HTR-8/SVneo (cell line): Measurements from ENCODE around the gene DCPS.
A peak's percentile ranks its signal among the peaks of the same experiment; 100 is the strongest.
"Not testable (repeated sequence)": the region's sequence is repeated elsewhere in the genome, so short reads cannot be mapped to it uniquely, and the experiment has no call there.

Experiments
- DNase-seq: peaks from one replicate; pipeline ENCODE4 v3.0.0; 2011; ENCODE audit warnings: low spot score, mixed read lengths; ENCODE audit not compliant: insufficient read length
- FAIRE-seq: peaks from 2 replicates; lab custom pipeline; 2011; peaks lifted over from hg19 to GRCh38; lab: Jason Lieb, UNC

The DCPS gene

DNA sequence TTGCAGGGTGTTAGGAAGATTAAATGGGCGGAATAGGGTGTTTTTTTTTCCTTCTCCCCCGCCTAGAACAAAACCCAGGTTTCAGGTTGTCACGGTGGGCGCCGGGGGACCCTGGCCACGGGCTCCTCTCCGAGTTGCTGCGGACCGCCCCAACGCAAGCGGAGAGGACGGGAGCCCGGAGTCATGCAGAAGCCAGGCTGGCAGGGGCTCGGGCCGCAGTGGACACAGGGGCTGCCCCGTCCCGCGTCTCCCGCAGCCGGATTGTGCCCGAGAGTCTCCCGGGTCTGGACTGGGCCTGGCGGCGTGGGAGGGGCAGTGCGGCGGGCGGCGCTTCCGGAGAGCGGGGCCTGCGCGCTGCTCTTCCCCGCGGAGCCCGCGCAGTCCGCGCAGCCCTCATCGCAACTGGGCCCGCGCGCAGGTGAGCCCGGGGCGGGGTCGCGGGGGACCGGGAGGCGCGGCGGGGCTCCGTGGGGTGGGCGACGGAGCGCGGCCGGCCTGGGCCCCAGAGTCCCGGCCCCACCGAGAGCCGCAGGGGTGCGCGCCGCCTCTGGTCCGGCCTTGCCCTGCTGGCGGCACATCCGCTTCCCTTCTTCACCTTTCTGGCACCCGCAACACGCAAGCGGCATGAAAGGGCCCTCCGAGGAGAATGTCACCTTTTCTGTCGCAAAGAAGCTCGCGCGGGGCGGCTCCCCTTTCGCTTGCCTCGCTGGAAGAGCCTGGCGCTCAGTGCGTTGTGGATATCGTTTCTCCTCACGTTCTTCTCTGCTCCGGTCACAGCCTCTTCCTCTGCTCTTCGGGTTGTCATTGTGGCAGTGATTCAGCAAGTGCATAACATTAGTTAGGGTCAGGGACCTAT is 20.9 kb upstream of the DCPS start, which contains the start of gene TIRAP:
TIRAP (plus strand) TSS at position 358 of the 856 bp plus-strand sequence. CDS start 7,802 bp downstream, outside the sequence.
- no peak for FAIRE-seq

DNA sequence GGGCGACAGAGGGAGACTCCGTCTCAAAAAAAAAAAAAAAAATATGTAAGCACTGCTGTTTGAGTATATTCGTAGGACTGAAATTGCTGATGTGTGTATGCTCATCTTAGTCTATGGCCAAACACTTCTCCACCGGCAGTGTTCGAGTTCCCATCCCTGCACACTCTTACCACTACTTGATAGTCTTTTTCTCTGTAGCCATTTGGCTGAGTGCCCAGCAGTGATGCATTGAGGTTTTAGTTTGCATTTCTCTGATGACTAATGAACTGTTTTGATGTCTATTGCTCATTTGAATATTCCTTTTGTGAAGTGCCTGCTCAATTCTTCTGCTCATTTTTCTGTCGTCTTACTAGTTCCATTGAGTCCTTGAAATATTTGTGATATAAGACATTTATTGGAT is 19.0 kb upstream of the DCPS start:
- peak; percentile 45 for DNase-seq
- no peak for FAIRE-seq

More for the DNA sequence above, 20.9 kb upstream of the DCPS start, which contains the start of gene TIRAP:
- peak; percentile 33 for DNase-seq

DNA sequence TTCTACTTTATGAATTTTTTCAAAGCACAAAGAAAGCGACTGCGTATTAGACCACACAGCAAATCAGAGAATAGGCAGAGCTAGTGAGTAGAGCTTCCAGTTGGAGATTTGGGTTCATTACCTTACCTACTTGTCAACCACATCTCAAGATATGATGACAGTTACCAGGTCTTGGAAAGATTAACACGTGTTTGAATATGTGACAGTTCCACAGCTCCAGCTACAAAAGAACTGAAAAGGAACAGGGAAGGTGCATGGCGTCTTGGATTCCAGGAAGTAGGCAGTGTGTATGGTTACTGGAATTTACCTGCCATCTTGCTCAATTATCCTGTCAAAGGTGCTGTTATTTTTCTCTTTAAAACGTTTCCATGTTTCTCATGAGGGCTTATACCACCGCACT is 15.6 kb upstream of the DCPS start:
- FAIRE-seq (no peak), DNase-seq (no peak)

DNA sequence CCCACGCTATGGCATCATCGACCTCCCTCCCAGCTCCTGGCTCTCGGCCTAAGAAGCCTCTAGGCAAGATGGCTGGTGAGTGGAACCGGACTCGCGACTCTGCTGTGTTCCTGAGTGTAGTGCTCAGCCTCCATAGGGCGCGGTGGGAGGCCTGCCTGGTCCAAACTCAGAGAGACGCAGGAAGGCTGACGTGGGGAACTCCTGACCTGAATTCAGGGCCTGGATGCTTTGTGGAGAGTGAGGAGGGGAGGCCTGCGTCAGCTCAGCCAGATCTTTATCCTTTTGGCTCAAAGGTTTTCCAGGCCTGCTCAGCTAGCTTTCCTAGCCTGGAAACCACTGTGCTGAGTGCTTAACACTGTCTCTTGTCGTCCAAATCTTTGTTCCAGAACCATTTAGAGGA is 13.0 kb upstream of the DCPS start:
- FAIRE-seq: no peak
- DNase-seq: no peak

DNA sequence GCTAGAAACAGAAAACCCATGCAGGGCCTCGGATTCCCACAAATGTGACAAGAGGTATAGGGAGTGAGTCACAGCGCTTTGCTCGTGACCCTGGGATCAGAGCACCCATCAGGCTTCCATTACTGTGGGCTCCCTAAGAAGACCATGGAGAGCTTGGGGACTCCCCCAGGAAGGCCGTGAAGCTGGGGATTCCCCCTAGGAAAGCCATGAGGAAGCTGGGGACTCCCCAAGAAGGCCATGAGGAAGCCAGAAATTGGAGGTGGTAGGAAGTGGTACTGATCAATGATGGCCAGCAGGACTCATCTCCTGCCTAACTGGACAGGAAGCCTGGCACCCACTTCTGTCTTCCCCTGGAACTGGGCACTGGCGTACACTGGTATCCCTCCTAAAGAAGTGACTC is 10.1 kb upstream of the DCPS start:
- FAIRE-seq (no peak), DNase-seq (no peak)

DNA sequence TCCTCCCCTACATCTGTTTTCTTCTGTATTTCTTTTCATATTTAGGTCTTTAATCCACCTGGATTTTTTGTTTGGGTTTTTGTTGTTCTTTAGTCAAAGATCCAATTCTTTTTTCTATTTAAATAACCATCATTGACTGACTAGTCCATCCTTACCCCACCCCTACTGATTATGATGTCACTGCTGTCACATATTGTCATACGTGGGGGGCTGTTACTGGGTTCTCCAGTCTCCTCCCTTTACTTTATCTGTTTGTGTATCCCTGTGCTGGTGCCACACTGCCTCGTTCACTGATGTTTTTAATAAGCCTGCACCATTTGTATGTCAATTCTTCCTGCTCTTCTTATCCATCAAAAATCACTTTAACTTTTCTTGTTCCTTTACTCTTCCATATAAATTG is 6.9 kb upstream of the DCPS start:
- no peak for FAIRE-seq
- no peak for DNase-seq

DNA sequence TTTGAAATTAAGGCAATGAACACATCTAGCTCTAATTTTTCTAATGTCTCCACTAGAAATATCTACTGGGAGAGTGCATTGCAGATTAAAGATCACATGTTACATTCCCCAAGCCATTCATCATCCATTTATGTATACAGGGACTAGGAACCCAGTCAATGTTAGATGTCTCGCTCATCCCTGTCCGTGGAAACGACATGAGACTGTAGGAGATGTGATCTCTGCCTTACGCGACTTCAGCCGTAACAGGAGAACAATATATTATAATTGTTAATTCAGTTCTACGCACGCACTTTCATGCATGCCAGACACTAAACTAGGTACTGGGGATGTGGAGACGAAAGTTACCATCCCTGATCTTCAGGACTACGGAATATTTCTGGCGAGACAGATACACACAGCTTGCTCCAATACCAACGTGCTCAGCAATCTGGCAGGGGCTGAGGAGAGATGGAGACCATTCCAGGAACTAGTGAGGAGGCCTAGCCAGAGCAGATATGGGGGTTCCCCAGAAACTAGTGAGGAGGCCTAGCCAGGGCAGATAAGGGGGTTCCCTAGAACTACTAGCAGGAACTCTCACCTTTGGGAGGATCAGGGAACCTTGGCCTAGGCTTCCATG is 706 bp downstream of the DCPS start:
- FAIRE-seq: no peak
- DNase-seq: no peak

DNA sequence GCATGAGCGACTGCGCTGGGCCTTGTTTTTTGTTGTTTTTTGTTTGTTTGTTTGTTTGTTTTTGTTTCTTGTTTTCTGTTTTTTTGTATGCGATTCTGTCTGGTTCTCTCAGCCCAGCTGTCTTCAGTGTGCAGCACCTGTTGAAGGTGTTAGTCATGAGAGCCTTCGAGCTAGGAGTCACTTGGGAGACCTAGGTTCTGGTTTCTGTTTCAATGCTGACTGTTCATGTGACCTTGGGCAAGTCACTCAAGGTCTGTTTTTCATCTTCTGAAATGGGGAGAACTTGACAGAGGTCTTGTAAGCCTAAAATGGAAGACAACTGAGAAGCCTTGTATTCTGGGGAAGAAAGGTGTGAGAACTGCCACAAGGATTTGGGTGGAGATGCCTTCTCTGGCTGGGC is 1.8 kb downstream of the DCPS start:
- DNase-seq: no peak
- FAIRE-seq: no peak

DNA sequence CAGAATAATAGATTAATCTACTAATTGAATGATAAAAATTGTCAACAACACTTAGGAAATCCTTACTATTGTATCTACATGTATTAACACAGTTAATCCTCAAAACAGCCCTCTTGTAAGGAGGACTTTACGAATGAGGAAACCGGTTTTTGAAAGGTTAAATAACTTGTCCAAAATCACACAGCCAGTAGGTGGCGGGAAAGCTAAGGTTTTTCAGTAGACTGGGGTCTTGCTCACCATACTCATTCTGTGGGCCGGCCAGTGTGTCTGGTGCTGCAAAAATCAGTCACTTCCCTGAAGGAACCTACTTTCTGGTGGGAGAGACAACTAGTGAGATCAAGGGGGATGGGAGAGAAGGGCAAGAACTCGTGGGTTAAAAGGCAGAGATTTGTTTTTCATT is 3.8 kb downstream of the DCPS start:
- FAIRE-seq: no peak
- no peak for DNase-seq

DNA sequence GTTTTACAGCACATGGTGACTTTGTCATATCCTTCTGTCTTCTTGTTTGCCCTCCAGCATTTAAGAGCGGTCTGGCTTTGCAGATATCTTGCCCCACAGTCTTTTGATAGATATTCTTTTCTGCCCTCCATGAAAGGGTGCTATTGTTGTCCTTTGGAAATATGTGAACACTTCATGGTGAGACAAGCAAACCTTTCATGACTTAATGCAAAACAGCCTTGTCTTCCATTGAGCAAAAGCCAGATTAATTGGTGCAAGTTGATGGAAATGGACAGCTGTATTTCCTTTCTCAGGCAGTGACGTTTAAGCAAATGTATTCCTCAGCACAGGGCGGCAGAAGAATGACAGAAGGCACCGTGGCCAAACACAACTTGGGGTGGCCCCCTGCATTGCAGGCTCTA is 4.4 kb downstream of the DCPS start:
- FAIRE-seq: no peak
- DNase-seq: no peak

DNA sequence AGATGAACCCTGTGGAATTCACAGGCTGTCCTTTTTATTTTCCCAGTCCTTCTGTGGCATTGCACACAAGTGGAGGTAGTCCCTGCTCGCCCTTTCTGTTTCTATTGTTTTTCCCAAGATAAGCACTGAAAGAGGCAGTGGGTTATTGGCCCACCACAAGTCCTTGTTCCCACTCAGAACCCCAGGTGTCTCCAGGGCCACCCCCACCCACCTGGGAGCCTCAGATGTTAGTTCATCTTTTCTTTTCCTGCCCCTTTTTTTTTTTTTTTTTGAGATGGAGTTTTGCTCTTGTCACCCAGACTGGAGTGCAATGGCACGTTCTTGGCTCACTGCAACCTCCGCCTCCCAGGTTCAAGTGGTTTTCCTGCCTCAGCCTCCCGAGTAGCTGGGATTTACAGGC is 4.9 kb downstream of the DCPS start:
- FAIRE-seq, DNase-seq: not testable (repeated sequence)

DNA sequence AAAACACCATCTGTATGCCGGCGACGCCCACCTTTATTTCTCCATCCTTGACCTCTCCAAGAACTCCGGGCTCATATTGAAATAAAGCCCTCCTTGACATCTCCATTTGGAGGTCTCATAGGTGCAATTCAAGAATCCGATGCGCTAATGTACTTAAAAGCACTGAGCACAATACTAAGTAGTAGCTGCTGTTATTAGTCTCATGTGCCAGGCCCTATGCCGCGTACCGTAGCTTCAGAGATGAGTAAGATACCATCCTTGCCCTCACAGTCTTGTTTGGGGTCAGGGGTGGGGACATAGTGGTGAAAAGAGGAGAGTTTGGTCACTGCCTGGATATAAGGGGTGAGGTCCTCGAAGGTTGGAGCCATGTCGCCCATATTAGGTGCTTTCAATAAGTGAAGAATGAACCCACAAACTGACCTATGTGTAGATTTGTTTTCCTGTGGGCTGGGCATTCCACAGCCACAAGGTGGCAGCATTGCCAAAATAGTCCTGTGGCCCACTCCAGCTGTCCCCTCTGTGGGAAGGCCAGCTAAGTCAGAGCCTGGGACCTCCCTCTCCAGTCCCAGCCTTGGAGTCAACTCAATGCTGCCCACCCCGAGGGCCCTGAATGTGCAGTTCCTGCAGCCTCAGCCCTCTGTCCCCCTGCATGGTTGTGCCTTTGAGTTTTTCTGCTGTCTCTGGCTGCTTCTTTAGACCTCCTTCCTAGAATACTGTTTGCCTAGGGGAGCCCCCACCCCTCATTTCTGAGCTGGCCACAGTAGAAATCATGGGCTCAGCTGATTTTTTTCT is 6.5 kb downstream of the DCPS start:
- FAIRE-seq (no peak), DNase-seq (peak; percentile 68)

DNA sequence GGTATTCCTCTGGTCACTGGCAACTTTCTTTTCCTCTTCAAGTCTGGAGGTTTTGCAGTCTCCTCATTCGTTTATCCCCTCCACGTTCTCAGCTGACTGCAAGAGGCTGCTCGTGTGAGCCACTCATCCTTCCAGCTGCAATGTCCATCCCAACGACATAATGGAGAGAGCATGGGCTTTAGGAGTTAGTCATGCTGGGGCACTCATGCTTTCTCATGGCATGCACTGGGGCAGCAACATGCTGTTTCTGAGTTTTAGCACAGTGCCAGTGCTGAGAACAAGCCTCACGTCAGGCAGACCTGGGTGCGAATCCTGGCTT is 7.1 kb downstream of the DCPS start:
- FAIRE-seq (no peak), DNase-seq (no peak)

DNA sequence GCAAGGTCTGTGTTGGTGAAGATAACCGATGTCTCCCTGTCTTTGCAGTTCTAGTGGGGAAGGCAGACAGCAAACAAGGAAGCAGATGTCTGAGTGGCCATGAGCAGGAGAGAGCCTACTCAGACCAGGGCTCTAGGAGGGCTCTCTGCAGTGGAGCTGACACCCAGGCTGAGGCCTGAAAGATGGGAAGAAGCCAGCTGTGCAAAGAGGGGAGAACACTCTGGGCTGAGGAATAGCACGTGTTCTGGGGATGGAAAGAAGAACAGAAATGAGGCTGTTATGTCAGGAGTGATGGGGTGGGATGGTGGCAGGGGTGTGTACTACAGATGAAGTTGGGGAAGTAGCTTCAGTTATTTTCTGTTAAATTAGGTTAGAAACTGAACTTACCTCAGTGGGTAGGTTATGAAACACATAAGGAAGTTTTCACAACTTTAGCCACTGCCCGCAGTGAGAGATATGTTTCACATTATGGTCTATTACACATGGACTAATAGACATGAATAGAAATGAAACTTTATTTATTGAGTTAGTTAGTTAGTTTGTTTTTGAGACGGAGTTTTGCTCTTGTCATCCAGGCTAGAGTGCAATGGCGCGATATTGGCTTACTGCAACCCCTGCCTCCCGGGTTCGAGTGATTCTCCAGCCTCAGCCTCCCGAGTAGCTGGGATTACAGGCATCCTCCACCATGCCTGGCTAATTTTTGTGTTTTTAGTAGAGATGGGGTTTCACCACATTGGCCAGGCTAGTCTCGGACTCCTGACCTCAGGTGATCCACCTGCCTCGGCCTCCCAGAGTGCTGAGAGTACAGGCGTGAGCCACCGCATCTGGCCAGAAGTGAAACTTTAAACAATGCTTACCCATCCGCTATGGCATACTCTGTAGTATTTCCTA is 7.8 kb downstream of the DCPS start:
- FAIRE-seq: no peak
- DNase-seq: no peak

DNA sequence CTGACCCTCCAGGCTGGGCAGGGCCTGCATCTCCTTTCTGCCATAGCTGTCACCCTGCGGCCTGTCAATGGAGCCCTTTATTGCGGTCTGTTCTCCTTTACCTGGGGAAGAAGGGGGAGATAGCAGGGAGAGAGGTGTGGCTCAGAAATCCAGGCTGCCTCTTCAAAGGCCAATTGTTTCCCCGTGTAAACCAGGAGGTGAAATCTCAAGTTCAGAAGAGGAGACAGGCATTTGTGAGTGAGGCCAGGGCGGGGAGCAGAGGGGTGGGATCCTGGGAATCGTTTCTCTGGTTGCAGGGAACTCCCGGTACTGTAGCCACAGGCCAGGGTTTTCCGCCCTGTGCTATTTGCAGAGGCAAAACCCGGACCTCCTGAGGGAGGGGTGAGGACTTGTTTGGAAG is 9.1 kb downstream of the DCPS start:
- DNase-seq: no peak
- no peak for FAIRE-seq

DNA sequence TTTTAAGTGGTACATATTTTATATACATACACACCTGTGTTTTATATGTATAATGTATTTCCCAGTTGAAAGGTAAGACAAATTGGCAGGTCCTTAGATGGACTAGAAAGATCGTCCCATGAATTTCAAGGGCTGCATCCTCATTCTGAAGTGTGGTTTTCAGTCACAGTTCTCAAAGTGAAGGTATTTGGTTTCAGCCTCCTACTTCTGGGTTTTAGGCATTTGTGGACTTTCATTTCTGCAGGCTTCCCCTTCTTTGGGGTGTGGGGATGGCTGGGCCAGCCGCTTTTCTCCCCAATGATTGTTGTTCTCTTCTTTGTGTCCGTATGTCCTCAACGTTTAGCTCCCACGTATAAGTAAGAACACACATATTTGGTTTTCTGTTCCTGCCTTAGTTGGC is 10.0 kb downstream of the DCPS start:
- FAIRE-seq: no peak

DNA sequence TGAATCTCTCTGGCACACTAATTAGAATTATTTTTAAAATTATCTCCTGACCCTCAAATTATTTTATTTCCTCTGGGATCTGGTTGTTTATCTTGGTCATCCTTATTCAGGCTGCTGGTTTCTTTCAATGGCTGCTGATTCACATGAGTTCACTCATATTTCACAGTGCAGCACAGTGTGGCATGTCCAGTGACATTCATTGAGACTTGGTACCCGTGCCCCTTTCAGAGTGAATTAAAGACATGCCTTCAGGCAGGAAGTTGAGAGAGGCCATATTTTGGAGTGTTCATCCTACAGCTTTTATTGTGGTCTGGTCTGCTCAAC is 13.5 kb downstream of the DCPS start:
- no peak for FAIRE-seq
- DNase-seq: no peak

More for the DNA sequence above, 10.0 kb downstream of the DCPS start:
- DNase-seq: no peak

DNA sequence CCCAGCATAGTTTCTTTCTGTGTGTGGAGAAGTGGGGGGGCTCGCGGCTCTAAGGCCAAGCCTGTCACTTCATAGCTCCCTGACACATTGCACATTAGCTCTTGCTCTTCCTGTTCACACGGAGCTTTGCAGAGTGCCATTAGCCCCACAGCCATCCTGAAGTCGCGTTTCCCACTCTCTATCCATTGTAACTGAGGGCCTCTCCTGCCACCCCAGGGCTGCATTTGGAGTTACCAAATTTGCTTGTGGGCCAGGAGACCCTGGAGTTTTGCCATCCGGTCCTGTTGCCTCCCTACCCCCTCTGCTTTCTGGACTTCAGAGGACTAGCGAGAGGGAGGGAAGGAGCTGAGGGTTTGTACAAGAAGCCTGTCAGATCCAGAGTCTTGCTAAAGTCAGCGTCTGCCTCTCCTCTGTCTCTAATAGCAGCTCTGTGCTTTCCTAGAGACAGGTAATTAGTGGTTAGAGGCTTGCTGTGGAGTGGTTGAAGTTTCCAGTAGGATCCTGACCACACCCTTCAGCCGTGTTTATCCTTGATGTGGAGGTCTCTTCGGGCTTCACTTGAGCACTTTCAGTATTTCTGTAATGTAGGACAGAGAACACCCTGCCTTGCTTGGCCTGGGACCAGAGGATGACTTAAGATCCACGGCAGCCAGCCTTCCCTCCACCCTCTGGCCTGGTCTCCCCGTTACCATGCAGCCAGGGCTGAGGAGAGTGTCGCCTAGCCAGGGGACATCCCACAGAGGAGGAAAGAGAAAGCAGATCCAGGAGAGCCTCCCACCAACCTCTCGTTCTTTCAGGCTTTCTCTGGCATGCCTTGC is 14.1 kb downstream of the DCPS start:
- no peak for FAIRE-seq

DNA sequence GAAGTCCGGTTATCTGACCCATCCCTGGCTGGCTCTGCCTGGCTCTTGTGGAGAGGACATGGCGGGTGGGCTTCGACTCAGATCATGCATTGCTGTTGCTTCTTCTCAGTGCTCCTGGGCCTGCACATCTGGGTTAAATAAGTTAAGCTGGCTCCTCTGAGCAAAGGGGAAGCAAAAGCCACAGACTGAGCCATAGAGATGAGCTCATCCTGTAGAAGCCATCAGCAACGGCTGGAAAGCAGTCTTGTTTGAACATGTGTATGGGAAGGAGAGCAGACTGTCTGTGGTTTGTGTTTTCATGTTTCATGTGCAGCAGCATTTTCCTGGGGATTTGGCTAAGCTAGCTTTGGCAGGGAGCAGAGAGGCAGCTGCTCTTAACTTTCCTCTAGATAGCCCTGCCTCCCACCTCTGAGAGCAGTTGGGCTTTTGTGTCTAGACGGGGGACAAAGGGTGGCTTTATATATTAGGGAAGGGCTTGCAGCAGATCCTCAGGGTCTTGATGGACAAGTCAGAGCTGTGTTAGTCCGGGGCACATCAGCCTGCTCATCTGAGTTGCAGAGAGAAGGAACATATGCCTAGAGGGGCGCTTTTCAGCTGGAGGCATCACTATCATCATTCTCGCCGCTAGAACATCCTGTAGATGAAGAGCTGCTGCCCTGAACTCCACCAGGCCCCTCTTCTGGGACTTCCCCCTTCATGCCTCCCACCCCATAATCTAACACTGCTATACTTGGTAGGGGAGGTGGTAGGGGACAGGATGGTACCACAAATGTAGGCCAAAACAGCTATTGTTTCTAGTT is 14.9 kb downstream of the DCPS start:
- DNase-seq (no peak), FAIRE-seq (no peak)

More for the DNA sequence above, 14.1 kb downstream of the DCPS start:
- no peak for DNase-seq
